ENCODE results near the gene ZFP69.

The ZFP69 gene

DNA sequence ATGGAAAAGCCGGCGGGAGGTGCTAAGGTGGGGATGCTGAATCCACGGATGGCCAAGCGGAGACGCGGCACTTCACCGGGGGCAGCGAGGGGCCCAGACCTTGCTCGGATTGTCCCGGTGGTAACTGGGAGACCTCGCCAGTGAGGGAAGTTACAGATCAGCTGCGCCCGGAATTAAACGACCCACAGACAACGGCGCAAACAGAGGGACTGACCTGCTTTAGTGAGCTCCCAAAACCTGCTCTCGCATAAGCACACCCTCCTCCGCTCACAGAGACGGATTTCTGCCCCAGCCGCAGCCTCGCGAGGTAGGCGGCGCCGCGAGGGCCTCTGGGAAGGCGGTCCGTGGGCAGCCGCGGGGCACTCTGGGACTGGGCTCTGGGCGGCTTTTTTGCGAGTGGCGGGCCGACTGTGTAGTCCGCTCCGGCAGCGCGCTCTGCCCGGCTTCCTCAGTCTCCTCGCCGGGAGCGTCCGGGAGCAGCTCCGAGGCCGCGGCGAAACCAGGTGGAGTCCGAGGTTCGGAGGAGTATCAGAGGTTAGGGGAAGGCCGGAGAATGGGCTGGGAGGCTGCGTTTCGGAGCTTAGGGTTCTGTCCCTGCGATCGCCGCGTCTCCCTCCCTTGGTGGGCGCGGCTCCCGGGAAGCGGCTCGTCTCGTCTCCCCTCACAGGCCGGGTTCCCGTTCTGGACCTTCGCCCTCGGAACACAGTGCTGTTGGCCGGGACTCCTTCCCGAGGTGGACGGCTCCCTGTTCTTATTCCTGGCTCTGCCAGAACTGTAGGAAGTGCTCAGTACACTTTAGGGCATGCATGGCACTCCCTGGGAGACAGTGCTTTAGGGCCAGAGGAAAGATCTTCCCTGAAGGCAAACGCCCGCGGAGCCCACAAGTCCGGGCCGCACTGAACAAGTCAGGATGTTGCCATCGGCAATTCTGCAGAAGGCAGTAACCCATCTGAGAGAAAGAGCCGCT is 31.6 kb downstream of the ZFP69 start, which contains the start of gene EXO5:
EXO5 (plus strand) TSS at position 393 of the 967 bp plus-strand sequence. CDS start 5,778 bp downstream, outside the sequence.
- DNase-seq = peak; percentile 81

DNA sequence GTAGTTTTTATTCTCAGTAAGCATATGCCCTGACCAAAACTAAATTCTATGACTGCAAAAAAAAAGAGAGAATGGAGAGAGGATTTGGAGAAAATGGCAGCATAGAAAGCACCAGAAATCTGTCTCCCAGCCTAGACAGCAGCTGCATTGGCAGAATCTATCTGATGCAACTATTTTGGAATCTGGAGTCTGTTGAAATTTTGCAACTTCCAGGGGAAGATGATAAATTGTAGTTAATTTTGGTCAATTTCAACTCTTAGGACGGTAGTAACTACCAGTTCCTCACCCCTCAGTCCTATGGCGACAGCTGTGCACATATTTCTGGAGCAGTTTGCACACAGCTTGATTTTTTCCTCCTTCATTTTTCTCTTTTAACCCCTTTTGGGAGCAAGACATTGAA is 42.4 kb downstream of the ZFP69 start:
- DNase-seq = no peak

DNA sequence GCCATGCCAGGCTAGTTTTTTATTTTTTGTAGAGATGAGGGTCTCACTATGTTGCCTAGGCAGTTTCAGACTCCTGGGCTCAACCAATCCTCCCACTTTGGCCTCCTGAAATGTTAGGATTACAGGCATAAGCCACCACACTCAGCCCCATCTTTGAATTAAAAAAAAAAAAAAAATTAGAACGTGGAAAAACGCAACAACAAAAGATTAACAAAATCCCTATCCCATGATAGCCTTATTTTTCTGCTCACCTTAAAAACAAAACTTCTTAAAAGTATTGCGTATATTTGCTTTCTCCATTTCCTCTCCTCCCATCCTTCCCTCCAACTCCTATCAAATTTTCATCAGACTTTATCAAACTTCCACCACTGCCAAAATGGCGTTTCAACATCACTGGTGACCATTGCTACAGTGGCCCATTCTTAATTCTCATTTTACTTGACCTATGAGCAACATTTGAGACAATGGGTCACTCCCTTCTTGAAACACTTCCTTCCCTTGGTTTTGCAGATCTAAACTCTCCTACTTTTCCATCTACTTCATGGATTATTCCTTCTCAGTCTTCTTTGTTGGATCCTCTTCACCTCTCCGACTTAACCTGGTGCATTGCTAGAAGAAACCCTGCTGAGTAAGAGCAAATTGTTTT is 53.8 kb downstream of the ZFP69 start:
- no peak for DNase-seq

- DNase-seq = peak; percentile 90
These were observed 54.4 kb downstream of the ZFP69 start, which contains the start of gene ZNF684 for GRCh38 chr1:40531381-40532061. Gene ZNF684, plus strand, starts transcription at chr1:40531637. Its CDS starts 1,530 bp downstream, at chr1:40533167.

DNA sequence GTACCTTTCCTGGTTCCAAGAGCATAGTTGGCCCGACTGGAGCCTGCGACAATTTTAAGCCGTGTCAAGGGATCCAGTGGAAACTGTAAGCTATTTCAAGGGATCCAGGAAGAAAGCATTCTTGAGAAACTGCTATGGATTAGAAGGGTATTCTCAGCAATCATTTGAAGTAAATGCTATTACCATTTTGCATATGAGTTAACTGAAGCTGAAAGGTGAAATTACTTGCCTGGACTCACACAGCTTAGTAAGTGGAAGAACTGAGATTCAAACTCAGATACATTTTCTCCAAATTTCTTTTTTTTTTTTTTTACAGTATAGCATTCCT is 54.9 kb downstream of the ZFP69 start:
- DNase-seq = no peak

GRCh38 chr1:40532844-40533424 is 55.8 kb downstream of the ZFP69 start:
- DNase-seq = peak; percentile 52

DNA sequence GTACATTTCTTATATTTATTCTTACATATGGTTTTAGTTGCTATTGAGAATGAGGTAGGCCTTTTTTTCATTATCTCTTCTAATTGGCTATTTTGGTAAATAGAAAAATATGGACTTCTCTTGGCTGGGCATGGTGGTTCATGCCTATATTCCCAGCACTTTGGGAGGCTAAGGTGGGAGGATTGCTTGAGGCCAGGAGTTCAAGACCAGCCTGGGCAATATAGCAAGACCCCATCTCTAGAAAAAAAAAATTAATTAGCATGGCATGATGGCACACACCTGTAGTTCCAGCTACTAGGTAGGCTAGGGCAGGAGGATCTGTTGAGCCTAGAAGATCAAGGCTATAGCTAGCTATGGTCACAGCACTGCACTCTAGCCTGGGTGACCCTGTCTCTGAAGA is 57.5 kb downstream of the ZFP69 start:
- no peak for DNase-seq

GRCh38 chr1:40535732-40536131 is 58.6 kb downstream of the ZFP69 start:
- no peak for DNase-seq

GRCh38 chr1:40539338-40539737 is 62.2 kb downstream of the ZFP69 start:
- DNase-seq = no peak
